Skeletal muscle tissue (tissue), 4 donors: ENCODE measurements around the gene TEX26. TPM values are rescaled to one million over a fixed set of nuclear protein-coding genes. Genes with fewer than 3 reads are reported as not detected.

Experiments
- H3K27ac ChIP-seq: one replicate; pipeline ENCODE4 v1.7.0; 2013; ENCODE audit warnings: mild to moderate bottlenecking, low read depth, low read length, inconsistent platforms
- H3K27me3 ChIP-seq, 3 donors: one replicate each; pipeline ENCODE4 v1.7.0; 2013; ENCODE audit warnings: low read length in 3 of 3; ENCODE audit not compliant: control insufficient read depth in 3 of 3, insufficient read depth in 3 of 3
- H3K36me3 ChIP-seq, 3 donors: one replicate each; pipeline ENCODE4 v1.7.0; 2013; ENCODE audit warnings: low read length in 3 of 3; ENCODE audit not compliant: control insufficient read depth in 3 of 3, insufficient read depth in 3 of 3
- H3K4me1 ChIP-seq, 3 donors: one replicate each; pipeline ENCODE4 v1.7.0; 2013; ENCODE audit warnings: low read length in 3 of 3, mild to moderate bottlenecking in 3 of 3; ENCODE audit not compliant: control insufficient read depth in 3 of 3, insufficient read depth in 3 of 3
- H3K4me3 ChIP-seq, 3 donors: one replicate each; pipeline ENCODE4 v1.7.0; 2013; ENCODE audit warnings: low read length in 3 of 3
- H3K9ac ChIP-seq, 3 donors: one replicate each; pipeline ENCODE4 v1.7.0; 2013; ENCODE audit warnings: low read length in 3 of 3, mild to moderate bottlenecking in 3 of 3, moderate library complexity in 2 of 3, low read depth in 1 of 3
- H3K9me3 ChIP-seq, 3 donors: one replicate each; pipeline ENCODE4 v1.7.0; 2013; ENCODE audit warnings: low read length in 3 of 3; ENCODE audit not compliant: control insufficient read depth in 3 of 3
- total RNA-seq: library from RNA; depleted of rRNA; stranded (reverse); fragments of >200 nt; gene quantifications from one replicate; pipeline ENCODE4 v1.2.3, GENCODE V29; 2014
- donor health status: Osteomylitis.

TEX26 gene
- total RNA-seq, 1 donor from 2014 or later: not detected

DNA sequence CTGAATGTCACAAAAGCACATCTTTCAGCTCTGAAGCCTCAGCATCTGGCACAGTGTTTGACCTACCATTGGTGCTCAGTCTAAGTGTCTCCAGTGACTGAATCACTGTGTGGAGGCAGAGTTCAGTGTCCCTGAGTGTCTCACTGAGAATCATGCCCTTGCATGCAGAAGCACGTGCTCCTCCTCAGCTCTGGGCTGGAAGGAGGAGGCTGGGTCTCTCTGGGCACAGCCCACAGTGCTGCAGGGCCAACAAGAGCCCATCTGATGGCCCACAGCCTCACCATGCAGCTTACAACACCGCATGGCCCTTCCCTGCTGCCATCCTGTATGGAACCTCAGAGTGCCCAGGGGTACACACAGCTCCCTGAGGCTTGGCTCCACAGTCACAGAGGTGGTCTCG is 86.1 kb downstream of the TEX26 start:
- H3K27ac ChIP-seq: no peak overlapping the region
- no peaks in the 10 kb centered on the region for H3K36me3 ChIP-seq
- H3K9ac ChIP-seq: no peak overlapping the region
- peaks cover 3 to 16% (median 6%) of the 10 kb centered on the region in 3 donors for H3K27me3 ChIP-seq
- H3K9me3 ChIP-seq: peaks cover 0 to 3% (median 0%) of the 10 kb centered on the region in 3 donors
- no peaks in the 10 kb centered on the region for H3K4me1 ChIP-seq
- no peak overlapping the region for H3K4me3 ChIP-seq

DNA sequence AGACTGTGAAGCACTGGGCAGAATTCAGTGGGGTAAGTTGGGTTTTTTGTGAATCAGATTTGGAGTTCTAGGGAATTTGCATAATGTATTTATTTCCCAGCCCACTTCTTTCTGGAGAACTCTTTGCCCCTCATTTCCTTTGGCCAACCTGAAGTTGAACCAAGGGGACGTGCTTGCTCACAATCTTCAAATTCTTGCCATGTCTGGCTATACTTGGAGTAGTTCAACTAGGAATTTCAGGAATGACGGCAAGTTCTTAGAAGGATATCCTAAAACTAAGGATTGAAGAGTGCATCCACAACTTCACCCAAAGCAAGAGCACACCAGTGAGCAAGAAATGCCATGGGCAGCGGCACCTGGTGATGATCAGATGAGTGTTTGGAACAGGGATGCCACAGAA is 88.5 kb downstream of the TEX26 start:
- Histone ChIP-seq H3K4me3 (no peak overlapping the region), H3K9me3 (peaks cover 0 to 3% (median 0%) of the 10 kb centered on the region in 3 donors), H3K27ac (no peak overlapping the region), H3K9ac (no peak overlapping the region), H3K27me3 (peaks cover 3 to 16% (median 6%) of the 10 kb centered on the region in 3 donors), H3K36me3 (no peaks in the 10 kb centered on the region), H3K4me1 (no peaks in the 10 kb centered on the region)

DNA sequence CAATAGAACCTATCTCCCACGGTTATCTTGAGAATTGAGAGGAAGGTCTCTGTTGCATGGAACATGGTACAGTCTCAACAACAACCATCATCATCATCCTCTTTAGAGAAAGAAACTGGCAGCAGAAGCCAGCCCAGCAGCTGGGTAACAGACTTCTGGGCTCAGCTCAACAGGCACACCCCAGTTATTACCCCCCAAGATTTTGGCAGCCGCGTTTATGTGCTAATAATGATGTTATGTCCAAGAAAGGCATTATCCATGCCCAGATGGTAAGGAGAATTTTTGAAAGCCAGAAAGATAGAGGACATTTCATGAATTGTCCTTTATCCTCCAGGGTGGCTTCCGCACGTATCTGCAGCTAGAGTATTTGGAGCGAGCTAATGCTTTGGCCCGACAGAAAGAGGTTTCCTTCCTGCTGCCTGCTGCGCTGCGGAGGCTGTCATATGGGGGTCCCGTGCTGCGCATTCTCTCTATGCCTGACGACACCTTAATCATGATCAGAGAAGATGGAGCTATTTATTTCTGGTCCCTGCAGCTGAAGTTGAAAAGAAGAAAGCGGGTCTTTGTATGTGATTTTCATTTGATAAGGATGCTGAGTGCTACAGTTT is 89.9 kb downstream of the TEX26 start:
- no peaks in the 10 kb centered on the region for H3K36me3 ChIP-seq
- peaks cover 0 to 3% (median 0%) of the 10 kb centered on the region in 3 donors for H3K9me3 ChIP-seq
- no peak overlapping the region for H3K4me3 ChIP-seq
- no peaks in the 10 kb centered on the region for H3K4me1 ChIP-seq
- no peak overlapping the region for H3K9ac ChIP-seq
- no peak overlapping the region for H3K27ac ChIP-seq
- peaks cover 3 to 16% (median 6%) of the 10 kb centered on the region in 3 donors for H3K27me3 ChIP-seq

DNA sequence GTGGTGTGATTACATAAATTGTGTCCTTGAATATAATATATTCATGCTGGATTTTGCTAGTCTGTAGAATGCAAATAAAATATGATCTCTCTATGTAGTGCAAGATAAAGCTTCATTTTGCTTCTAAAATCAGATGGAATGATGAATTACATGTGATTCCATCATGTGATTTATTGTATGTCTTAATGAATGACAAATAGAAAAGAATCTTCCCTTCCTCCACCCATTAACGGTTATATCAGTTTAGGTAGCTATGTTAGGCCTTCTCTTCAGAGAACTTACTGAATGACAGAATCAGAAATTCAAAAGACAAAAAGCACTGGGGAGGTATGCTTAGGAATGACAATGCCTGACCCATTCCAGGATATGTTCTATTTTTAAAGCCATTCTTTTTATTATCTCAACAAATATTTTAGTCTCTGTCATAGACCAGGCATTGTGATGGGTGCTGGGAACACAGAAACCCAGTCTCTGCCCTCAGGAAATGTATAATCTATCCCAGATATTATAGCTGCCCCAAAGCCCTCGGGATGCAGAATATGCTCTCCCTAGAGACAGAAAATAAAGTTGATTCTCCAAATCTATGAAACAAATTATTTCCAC is 90.6 kb downstream of the TEX26 start:
- H3K27ac ChIP-seq: no peak overlapping the region
- H3K9ac ChIP-seq: no peak overlapping the region
- H3K4me1 ChIP-seq: no peaks in the 10 kb centered on the region
- peaks cover 0 to 3% (median 0%) of the 10 kb centered on the region in 3 donors for H3K9me3 ChIP-seq
- H3K4me3 ChIP-seq: no peak overlapping the region
- peaks cover 3 to 16% (median 6%) of the 10 kb centered on the region in 3 donors for H3K27me3 ChIP-seq
- H3K36me3 ChIP-seq: no peaks in the 10 kb centered on the region

Other genes with a start within 250 kb of the TEX26 start
- 6.8 TPM for gene ALOX5AP, start 197.1 kb upstream of the TEX26 start, total RNA-seq
- 11.5 TPM for gene MEDAG, start 26.4 kb upstream of the TEX26 start, total RNA-seq
- 35.0 TPM for gene HSPH1, start 229.2 kb downstream of the TEX26 start, total RNA-seq